ENCODE data around the gene NAA10.

- no peak for TF ChIP-seq CTCF (IDR thresholded peaks at IDR 0.05)
- TF ChIP-seq POLR2A (IDR thresholded peaks at IDR 0.05), result no peak
- no peak for TF ChIP-seq POLR2AphosphoS5 (IDR thresholded peaks at IDR 0.05)
Measured at GRCh38 chrX:153958605-153959004, 23.8 kb upstream of the NAA10 start.
